HFF-Myc (cell line): ENCODE data around the gene COG3.

Experiments
- DNase-seq: peaks from one replicate; pipeline ENCODE4 v3.0.0-alpha.2; 2011; ENCODE audit warnings: low read depth; ENCODE audit errors: extremely low read depth
- H3K4me3 ChIP-seq: replicated peaks from 2 replicates; pipeline ENCODE4 v1.5.1; 2011; ENCODE audit warnings: low read depth, mild to moderate bottlenecking, control low read depth, low read length
- CTCF ChIP-seq: IDR thresholded peaks from 2 replicates; pipeline ENCODE4 v1.5.1; 2012; ENCODE audit warnings: mild to moderate bottlenecking, low read depth, low read length, control low read depth; ENCODE audit errors: missing control alignments

Gene COG3

GRCh38 chr13:45548281-45548680, 83.5 kb downstream of the COG3 start:
- no peak for TF ChIP-seq CTCF
- no peak overlapping the region for H3K4me3 ChIP-seq
- no peak for DNase-seq

GRCh38 chr13:45554604-45555109, 89.9 kb downstream of the COG3 start:
- TF ChIP-seq CTCF, result no peak
- DNase-seq, result no peak
- no peak overlapping the region for H3K4me3 ChIP-seq

- DNase-seq, result peak; percentile 36
- no peak for TF ChIP-seq CTCF
- no peak overlapping the region for H3K4me3 ChIP-seq
Measured at GRCh38 chr13:45564133-45564776, 99.5 kb downstream of the COG3 start.

DNA sequence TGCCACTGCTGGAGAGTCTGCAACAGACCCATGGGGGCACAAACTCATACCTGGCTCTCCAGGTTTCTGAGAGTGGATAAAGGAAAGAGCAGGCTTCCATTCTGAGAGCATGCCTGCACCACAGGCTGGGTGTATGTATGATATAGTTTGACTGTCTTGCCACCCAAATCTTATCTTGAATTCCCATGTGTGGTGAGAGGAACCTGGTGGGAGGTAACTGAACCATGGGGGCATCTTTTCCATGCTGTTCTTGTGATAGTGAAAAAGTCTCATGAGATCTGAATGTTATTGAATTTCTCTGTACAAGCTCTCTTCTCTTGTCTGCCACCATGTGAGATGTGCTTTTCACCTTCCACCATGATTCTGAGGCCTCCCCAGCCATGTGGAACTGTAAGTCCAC, 100.6 kb downstream of the COG3 start:
- no peak for TF ChIP-seq CTCF
- no peak for DNase-seq
- H3K4me3 ChIP-seq, result no peak overlapping the region

- no peak for TF ChIP-seq CTCF
- DNase-seq, result no peak
- no peak overlapping the region for H3K4me3 ChIP-seq
Measured at GRCh38 chr13:45575146-45575829, 110.5 kb downstream of the COG3 start.

- TF ChIP-seq CTCF, result no peak
- H3K4me3 ChIP-seq, result no peak overlapping the region
- DNase-seq, result no peak
Measured at GRCh38 chr13:45575830-45576180, 111.1 kb downstream of the COG3 start.
